HG02763 (cell line): ENCODE results near the gene ADAMTS1.

Experiments used
- ATAC-seq: cut with Tn5 transposase; IDR thresholded peaks from one replicate; pipeline ENCODE4 v1.9.1; 2021; ENCODE audit warnings: mild to moderate bottlenecking, moderate library complexity; ENCODE audit not compliant: unreplicated experiment

Gene ADAMTS1

DNA sequence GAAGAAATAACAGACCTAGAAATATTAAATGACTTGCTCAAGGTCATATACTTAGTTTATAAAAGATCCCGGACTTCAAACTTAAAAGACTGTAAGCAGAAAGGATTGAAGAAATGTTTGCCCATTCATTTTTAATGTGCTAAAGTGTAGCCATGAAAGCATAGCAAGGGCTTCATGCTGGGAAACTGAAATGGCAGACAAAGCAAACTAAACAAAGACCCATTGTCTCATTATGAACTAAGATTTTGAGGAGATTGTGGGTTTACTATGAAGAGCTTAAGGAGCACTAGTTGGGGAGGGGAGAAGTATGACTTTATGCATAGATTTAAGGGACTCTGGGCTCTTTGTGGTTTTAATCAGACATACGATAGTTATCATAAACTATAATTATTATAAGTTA lies 26.3 kb downstream of the ADAMTS1 start:
- ATAC-seq: no peak

DNA sequence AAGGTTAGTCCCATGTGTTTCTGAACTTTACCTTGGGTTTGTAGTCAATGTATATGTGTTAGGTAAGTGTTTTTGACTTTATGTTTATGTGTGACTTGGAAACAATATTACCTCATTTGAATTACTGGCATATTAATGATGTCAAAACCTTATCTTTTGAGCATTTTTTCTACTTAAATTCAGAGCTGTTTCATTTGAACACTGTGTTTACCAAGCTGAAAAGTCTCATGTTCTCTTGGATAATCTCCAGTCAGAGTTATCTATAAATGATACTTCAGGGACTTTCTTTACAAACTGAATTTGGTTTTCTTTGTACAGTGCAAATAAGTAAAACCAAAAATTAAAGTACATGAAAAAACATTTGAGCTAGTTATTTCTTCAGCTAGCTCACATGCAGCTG lies 30.0 kb downstream of the ADAMTS1 start:
- no peak for ATAC-seq

DNA sequence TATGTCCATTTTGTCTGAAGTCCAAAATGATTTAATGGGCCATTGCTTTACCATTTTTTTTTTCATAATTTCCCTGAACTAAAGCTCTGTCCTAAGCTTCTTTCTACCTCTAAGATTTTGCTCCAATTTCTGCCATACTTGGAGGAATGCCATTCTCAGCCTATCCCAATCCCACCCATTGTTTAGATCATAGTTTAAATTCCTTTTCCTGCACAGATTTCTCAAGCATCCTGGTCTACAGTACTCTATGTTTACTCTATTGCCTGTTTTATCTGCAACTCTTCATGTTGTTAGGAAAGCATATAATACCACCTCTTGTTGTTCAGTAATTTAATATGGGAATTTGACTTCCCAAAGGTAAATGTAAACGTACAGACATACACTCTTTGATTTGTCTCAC lies 30.8 kb downstream of the ADAMTS1 start:
- ATAC-seq: no peak

- no peak for ATAC-seq
Observed at GRCh38 chr21:26813426-26813998, 31.7 kb downstream of the ADAMTS1 start.

GRCh38 chr21:26812173-26812572 lies 33.0 kb downstream of the ADAMTS1 start:
- ATAC-seq: no peak

DNA sequence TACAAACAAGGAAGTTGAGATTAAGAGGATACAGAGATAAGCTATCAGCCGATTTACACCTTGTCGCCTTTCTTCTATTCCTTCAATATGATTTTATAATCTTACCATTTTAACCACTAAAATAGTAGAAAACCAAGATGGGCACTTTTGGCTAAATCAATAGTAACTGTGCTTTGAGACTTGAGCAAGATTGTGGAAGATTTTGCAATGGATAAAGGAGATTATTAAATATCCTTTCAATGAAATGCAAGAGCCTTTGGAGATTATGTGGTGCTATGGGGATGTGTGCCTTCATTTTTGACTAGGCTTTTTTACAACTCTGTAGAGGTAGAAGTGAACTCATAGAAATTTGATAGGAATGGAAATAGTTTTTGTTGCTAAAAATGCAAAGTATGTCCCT lies 33.7 kb downstream of the ADAMTS1 start:
- no peak for ATAC-seq

DNA sequence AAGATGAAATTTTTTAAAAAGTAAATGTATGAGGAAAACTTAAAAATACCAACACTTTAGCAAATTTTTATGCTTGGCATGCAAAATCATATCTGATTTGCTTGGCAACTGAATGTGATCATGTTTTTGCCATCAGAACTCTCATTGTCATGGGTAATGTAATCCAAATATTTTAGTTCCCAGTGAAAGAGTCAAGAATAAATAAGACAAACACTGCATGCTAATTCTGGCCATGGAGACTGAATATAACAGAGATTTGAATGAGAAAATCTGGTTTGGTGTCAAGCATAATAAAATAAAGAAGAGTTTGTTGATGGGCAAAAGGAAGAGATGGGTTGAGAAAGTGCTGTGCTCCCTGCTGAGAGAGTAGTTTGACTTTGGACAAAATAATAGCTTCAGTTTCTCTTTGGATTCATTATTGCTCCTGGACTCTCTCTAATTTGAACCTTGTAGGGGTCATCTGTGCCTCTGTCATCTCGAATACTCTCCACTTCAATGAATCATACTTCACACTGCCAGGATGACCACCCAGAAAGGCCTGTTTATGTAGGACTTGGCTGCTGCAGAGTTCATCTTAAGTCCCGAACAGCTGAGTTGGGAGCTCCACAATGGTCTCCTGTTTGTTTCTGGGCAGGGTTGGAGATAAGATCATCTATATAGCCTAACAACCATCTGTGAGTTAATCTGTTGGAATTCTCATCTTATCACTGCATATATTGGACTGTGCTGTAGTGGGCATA lies 34.4 kb downstream of the ADAMTS1 start:
- no peak for ATAC-seq

DNA sequence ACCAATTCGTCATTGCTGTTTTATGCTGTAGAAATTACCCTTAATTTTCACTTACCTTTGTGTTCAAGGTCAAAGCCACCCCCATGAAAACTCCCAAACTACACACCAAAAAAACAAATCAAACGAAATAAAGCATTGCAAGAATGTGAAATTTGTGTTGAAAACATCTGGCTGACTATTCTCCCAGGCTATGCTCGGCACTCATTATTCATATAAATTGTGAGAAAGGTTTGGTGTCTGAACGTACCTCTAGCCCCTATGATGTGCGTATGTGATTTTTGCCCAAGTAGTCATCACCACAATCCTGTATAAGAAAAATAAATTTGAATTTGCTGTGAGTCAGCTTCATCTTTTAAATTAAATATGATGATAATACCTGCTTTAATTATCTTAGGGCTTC lies 34.9 kb downstream of the ADAMTS1 start:
- no peak for ATAC-seq

DNA sequence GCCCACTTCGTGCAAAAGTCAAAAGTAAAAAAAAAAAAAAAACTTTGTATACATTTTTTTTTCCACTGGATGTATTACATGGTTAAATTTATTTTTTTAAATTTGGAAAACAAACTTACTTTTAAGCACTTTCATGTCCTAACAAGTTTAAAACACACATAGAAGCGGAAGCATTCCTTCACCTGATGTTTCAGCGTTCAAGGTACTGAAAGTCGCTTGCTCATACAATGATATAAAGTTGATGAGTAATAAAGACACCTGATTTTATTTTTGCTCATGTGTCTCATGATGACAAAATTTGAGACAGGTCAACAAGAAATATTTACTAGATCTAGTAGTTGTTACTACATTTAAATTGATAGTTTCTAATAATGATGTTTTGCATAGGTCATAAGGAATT lies 35.5 kb downstream of the ADAMTS1 start:
- no peak for ATAC-seq

DNA sequence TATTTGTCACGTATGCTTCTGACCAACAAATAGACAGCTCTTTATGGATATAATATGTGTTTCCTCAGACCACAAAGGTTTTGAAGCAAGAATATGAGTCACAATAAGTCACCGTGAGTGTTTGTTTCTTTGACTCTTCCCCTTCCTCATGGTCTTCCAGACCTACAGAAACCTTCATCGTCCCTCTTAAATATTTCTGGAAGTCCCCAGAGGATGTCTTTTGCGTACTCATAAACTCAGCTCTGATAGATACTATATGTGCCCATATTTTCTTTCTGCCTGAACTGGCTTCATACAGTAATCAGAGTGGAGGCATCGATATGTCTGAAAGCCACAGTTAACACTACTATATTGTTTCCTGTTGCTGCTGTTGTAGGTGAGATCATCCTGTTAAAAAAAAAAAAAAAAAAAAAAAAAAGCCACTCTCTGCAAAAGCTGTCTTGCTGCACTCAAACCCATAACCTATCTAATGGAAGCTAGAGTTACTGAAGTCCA lies 38.4 kb downstream of the ADAMTS1 start:
- ATAC-seq: no peak

DNA sequence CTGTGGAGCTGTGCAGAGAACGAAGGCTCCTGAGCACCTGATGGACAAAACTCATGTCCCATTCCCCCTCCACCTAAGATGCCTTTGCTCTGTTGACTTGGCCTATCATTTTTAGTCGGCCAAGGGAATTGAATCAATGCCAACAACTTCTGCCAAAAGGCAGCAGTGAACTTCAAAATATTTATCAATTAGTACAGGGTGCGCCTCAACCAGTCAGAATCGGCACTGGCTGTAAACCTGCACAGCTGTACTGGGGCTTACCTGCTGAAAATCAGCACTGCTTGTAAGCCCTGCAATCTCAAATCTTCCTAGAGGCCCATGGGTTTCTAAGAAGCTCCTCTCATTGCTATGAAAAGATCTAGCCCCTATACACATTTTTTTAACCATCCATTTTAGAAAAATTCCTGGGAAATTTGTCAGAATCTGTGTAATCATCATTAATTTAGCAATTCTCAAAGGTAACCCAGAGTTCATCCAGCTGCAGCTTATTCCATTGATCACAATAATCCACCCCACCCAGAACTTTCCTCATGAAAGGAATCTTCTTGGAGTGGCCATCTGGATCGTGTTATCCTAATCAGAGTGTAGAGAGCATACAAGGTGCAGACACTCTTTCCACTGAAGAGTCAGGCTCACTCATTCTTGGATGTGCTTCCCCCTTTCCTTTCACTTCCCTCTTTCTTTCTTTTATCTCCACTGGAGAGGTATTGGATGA lies 40.2 kb downstream of the ADAMTS1 start:
- no peak for ATAC-seq

DNA sequence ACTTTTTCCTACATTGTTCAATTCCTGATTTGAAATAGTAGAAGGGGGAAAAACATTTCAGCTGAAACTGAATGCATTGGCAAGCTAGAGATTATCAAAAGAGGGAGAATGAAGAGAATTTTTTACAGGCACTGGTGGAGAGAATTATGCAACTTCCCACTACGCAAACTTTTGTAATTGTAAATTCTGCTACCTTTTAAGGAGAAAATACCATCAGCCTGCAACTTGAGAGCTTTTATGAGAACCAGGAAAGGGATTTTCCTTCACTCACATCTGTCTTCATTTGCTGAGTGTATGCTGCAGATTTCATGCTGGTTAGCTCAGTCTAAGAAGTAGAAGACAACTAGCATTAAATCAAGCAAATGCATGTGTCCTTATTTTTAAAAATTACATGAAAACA lies 43.7 kb downstream of the ADAMTS1 start:
- ATAC-seq: no peak

DNA sequence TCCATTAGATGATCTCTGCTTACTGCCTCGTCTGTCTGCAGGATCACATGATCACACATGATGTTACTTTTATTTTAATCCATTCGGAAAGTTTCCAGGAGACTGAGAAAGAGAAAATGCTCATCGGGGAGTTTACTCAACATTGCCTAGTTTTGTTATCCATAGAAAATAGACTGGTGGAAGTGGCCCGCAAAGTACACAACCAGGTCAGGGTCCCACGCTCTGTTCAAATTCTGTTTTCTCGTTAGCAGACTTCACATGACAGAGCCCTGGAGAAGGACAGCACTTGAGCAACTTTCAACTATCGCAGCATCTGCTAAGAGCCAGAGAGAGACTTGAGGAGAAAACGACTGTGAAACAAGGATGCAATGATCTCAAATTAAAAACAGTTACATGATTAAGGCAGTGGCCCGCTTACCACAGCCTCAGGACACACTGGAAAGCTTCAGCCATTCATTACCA lies 44.2 kb downstream of the ADAMTS1 start:
- ATAC-seq: no peak

GRCh38 chr21:26800455-26800854 lies 44.8 kb downstream of the ADAMTS1 start:
- ATAC-seq: no peak

- no peak for ATAC-seq
Observed at GRCh38 chr21:26800001-26800400, 45.2 kb downstream of the ADAMTS1 start.

DNA sequence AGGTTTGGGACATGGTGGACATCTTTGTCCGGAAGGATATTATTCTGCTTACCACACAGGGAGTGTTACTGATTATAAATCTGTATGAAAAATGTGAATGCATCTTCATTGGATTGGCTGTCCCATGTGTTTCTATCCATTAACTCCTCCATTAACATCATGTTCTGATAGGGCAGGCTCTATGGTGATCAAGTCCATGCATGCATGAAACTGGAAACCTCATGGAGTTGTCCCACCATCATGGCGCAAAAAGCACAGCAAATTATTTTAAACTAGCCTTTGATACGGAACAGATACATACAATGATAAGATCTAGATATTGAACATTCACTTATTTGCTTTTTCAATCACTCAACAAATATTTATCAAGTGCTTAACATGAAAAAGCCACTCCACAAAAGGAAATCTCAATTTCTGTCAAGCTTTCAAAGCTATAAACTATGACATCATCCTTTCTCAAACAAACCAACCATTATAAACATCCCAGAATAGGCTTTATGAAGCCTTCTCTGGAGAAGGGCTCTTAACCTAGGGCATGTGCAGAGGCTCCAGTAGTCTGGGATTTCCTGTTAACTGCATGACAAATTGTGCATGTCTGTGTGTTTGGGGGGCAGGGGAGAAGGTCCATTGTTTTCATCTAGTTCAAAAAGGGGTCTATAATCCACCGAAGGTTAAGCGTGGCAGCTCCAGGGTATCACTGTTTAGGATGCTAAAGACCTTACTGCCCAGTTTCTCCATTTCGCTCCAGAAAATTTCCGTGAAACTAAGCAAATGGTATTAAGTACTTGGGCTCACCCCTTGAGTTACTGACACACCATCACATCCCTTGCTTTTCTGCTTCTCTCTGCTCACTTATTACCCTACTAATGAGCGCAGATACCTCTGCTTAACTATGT lies 46.1 kb downstream of the ADAMTS1 start:
- ATAC-seq: no peak

DNA sequence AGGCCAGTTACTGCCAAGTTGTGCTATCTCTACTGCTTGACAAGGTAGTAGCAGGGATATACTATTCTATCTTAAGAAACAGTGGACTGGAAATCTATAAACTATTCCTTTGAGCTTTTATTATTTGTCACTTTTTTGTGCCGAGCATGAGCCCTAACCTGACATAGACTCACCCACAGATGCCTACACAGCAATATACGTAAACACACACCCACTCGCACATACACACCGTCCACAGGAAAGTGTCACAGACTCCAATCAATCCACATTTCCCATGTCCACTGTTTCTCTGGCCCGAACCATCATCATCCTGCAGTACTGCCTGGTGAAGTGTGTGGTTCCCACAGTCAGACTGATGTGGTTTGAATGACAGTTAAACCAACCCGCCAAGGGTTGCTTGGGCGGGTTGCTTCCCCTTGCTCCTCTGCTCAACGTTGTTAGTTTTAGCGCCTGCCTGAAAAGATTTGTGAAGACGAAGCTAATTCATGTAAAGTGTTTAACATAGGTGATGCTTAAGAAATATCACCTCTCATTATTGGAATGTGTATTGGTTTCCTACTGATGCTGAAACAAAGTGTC lies 47.2 kb downstream of the ADAMTS1 start:
- no peak for ATAC-seq

GRCh38 chr21:26795866-26796329 lies 49.3 kb downstream of the ADAMTS1 start:
- no peak for ATAC-seq

- no peak for ATAC-seq
Observed at GRCh38 chr21:26795412-26795805, 49.8 kb downstream of the ADAMTS1 start.

DNA sequence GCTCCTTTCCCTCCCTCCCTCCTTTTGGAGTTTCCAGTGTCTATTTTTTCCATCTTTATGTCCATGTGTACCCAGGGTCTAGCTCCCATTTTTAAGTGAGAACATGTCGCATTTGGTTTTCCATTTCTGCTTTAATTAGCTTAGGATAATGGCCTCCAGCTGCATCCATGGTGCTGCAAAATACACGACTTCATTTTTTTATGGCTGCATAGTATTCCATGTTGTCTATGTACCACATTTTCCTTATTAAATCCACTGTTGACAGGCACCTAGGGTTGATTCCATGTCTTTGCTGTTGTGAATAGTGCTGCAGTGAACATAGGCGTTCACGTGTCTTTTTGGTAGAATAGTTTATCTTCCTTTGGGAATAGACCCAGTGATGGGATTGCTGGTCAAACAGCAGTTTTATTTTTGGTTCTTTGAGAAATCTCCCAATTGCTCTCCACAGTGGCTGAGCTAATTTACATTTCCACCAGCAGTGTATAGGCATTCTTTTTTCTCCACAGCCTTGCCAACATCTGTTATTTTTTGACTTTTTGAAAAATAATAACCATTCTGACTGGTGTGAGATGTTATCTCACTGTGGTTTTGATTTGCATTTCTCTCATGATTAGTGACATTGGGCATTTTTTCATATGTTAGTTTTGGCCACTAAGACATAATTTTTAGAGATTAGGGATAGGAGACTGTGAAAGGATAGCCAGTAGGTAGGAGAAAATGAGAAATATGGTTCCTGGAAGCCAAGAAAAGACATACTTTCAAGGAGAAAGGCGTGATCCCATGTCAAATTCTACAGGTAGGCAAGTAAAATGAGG lies 50.4 kb downstream of the ADAMTS1 start:
- no peak for ATAC-seq
